Brain pericyte (primary cell): ENCODE measurements around the gene HNRNPC.
"Not testable (repeated sequence)": the region's sequence is repeated elsewhere in the genome, so short reads cannot be mapped to it uniquely, and the experiment has no call there.

Source experiments
- DNase-seq: peaks from one replicate; pipeline ENCODE4 v3.0.0-alpha.2; 2012; ENCODE audit warnings: low read depth, low spot score

HNRNPC gene

GRCh38 chr14:21212824-21213223 lies 56.4 kb downstream of the HNRNPC start:
- not testable (repeated sequence) for DNase-seq

- DNase-seq: no peak
Measured at GRCh38 chr14:21211509-21211908, 57.7 kb downstream of the HNRNPC start.

DNA sequence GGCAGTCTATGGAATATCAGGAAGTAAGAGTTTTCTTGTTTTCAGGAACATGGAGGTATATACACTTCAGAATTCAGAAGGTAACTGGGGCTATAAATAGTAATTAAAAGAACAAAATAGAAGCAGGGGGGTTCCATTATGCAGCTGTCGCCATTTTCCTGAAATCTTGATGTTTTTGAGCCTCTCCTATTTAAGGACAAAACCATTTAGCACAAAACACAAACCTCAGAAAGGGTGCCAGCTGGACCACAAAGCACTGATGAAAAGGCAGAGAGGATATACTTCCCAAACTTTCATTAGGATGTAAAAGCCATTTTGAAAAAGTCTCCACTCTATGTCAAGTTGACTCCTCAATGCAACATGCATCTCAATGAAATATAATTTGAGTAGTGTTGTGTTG lies 59.2 kb downstream of the HNRNPC start:
- DNase-seq: no peak

DNA sequence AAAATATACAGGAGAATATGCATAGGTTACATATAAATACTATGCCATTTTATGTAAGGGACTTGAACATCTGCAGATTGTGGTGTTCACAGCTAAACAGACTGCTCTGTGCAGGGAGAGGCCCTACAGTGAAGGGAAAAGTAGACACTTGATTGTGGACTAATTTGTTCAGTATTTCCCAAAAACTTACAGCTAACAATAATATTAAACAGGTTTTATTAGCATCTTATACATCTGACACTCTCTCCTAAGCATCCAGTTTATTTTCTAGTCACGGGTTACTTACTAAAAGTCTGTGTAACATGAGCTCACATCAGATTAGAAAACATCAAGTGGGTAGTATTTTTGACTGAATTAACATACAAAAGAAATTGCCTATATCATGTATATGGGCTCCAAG lies 60.1 kb downstream of the HNRNPC start:
- no peak for DNase-seq

- DNase-seq: no peak
Measured at GRCh38 chr14:21208554-21208953, 60.7 kb downstream of the HNRNPC start.

- no peak for DNase-seq
Measured at GRCh38 chr14:21206753-21207684, 62.2 kb downstream of the HNRNPC start.

DNA sequence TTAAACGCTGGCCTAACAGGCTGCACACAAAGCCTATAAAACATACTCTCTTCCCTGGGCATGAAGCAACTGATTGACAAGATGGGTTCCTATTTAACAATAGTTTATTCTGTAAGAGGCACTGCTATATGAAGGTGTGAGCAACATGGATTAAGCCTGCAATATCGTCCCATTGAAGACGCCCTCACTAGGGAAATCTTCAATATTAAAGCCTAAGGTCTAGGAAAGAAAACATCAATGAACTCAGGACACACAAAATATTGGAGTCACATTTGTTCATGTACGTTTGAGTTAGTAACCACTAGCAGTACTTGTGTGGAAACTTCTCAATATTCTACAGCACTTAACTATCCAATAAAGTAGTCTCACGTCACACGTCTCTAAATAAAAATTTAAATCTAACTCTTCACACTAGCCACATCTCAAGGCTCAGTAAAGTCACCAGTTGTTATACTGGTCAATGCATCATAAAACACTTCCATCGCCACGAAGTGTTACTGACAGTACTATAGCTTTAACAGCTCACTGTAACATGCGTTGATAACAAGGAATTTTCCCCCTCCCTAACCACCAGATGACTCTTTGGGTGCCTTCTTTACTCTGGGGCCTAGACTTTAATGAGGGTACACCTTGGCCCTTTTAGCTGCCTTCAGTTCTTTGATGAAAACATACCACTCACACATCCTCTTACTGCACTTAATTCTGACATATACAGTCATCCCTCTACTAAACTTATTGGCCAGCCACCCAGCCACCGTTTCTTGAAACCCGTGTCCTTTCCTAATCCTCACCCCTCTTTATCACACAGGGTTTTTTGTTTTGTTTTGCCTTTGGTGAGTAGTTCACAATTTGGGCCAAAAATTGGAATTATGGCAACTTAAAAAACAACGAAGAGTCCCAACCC lies 63.3 kb downstream of the HNRNPC start:
- no peak for DNase-seq

GRCh38 chr14:21205026-21205677 lies 64.1 kb downstream of the HNRNPC start:
- no peak for DNase-seq

DNA sequence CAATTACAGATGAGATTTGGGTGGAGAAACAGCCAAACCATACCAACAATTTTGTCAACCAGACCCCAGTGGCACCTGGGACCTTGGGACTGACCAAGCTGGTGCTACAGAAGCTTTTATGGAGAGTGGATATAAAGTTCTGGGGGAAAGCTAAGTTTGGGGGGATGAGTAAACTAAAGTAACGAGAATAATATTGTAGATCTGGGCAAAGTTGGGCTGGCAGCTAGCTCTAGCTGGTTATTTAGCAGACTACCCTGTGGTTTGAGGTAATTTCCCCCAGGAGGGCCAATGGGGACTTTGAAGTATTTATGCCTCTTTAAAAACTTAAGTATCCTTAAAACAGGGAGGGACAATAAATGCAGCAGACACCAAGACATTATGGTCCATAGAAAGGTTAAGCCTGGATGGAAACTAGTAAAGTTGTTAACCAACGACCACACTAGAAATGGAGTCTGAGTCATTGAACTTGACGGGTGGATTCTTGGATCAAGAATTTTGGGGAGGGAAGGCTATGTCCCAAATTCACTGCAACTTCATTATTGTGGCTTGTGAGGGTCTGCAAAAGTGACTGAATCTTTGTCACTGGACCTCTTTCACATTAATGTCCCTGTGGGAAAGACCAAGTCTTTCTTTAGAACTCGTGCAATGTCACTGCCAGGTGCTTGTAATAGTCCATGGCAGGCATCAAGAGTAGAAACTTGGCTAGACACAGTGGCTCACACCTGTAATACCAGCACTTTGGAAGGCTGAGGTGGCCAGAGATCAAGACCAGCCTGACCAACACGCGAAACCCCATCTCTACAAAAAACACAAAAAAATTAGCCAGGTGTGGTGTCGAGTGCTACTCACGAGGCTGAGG lies 64.8 kb downstream of the HNRNPC start:
- no peak for DNase-seq

DNA sequence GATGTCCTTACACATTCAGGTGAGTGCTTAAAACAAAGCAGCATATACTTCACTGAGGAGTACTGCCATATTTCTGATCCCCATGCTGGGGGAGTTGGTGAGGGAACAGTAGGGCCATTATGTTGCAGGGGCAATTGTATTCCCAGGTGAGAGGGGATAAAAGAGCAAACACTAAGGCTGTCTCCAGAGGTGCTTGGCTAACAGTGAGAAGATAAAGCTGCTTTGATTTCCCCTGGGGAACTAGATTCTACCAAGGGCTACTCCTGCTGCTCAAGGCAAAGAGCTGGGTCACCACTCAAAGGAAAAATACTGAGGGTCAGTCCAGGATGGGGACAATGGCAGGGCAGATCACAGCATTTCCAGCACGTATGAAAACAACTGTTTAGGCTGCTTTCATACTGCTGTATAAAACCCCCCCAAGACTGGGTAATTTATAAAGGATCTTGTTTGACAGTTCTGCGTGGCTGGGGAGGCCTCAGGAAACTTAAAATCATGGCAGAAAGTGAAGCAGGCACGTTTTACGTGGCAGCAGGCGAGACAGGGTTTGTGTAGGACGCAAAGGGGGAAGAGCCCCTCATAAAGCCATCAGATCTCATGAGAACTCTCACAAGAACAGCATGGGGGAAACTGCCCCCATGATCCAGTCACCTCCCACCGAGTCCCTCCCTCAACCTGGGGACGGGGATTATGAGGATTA lies 65.6 kb downstream of the HNRNPC start:
- no peak for DNase-seq

DNA sequence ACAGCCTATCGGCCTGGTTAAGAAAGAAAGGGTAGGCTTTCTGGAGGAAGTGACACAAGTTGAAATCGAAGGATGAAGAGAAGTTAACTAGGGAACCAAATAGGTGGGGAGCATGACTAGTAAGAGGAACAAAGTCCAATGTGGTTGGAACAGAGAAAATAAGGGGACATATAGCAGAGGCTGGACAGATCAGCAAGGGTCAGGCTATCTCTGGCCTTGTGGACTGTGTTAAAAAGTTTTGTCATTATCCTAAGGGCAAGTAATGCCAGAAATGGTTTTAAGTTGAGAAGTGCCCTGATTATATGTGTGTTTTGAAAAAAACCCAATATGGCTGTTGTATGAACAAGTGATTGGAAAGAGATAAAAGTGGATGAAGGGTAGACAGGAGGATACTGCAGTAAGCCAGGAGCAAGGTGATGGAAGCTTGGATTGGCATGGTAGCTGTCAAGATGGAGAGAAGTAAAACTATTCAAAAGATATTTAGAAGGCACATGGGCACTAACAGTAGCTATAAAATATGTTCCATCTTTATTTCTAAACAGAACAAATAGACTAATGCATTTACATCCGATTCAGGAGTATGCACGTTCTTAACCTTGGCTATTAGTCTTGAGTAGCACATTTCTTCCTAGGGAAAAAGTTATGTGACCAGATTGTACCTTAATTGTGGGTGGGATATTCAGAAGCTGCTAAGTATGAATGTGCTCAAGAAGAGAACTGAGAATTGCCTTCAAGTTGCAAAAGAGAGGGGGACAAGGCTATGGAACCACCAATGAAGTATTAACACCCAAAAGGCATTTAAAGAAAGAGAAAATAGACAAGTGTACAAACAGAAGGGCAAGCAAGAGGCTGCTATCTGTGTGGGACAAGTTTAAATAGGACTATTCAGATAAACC lies 66.5 kb downstream of the HNRNPC start:
- no peak for DNase-seq

DNA sequence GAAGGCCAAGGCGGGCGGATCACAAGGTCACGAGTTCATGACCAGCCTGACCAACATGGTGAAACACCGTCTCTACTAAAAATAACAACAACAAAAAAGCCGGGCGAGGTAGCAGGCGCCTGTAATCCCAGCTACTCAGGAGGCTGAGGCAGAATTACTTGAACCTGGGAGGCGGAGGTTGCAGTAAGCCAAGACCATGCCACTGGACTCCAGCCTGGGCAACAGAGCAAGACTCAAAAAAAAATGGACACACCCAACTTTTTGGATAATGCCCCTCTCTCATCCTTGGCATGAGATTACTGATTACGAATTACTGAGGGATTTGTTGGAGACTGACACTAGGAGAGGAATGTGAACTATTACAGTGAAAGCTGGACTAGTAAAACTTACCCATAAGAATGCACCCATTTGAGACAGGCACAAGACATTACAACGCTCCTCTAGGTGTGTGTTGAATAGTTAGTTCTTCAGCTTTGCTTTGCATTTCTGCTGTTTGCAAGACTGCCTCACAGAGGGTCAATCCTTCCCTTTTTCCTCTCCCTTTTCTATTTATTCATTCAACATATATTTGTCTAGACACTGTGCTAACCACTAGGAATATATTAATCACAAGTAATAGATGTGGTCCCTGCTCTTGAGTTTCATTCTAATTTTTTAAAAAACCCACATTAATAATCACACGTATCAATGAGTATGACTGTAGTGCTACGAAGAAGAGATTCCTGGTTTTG lies 67.3 kb downstream of the HNRNPC start:
- DNase-seq: no peak

DNA sequence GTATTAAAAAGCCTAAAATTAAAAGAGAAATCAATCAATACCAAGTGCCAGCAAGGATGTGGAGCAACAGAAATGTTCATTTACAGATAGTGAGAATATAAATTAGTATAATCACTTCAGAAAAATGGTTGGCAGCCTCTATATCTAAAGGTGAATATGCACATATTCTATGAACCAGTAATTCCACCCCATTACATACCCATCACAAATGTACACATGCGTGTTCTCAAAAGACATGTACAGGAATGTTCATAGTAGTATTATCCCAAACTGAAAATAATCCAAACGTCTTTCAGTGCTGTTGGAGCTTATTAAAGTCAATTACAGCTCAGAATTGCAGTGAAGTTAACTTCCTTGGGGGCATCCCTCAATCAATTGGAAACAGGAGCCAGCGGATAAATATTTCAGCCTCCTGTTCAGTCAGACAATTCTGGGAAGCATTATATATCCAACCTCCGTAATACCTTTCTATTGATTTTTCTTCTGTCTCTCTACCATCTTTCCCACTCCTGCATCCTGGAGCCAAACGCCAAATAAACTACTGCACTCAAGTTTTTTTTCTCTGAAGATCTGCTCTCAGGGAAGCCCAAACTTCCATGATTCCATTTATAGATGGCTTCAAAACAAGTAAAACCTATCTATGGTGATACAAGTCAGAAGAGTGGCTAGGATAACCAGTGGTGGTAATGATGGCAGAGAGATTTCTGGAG lies 68.3 kb downstream of the HNRNPC start:
- no peak for DNase-seq

- DNase-seq: no peak
Measured at GRCh38 chr14:21199611-21200560, 69.4 kb downstream of the HNRNPC start.

DNA sequence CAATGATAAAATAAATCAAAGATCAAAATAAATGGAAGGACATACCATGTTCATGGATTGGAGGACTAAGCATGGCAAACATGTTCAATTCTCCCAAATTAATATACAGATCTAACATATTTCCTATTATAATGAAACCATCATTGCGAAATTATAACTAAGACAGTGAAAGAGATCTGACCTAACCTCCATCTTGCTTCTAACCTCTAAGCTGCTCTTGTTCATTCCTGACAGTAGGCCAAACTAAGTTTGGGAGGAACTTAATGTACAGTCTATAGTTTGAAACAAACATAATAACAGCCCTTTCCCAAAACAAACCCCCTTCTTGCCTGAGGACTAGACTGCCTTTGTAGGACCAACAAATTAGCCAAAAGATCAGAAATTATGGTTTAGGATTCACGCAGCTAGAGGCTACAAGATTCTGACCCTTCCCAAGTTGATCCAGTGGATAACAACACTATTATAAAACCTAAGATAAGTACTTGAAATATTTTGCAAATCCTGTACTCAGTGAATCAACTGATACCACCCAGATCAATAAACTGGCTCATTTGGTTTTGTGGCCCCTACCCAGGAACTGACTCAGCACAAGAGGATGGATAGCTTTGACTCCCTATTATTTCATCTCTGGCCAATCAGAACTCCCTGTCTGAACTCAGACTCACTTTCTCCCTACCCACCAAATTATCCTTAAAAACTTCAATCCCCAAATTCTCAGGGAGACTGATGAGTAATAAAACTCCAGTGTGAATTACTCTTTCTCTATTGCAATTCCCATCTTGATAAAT lies 71.6 kb downstream of the HNRNPC start:
- no peak for DNase-seq

DNA sequence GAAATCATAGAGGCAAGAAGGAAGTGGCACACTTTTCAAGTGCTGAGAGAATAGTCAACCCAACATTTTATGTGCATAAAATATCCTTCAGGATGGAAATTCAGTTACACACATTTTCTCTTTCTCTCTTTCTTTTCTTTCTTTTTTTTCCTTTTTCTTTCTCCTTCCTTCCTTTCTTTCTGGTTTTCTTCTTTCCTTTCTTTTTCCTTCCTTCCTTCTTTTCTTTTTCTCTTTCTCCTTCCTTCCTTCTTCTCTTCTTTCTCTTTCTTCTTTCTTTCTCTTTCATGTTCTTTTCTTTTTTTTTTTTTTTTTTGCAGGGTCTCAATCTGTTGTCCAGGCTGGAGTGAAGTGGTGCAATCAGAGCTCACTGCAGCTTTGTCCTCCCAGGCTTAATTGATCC lies 74.6 kb downstream of the HNRNPC start:
- DNase-seq: no peak
